HEK293 (cell line): ENCODE data around the gene CXXC5.
A peak's percentile ranks its signal among the peaks of the same experiment; 100 is the strongest.

ENCODE experiments used
- FEZF1 ChIP-seq: fragments of 450-650 bp; formaldehyde crosslinking; IDR thresholded peaks from 2 replicates; pipeline ENCODE4 v1.5.1; 2016; ENCODE audit warnings: missing biosample characterization, missing genetic modification characterization
- HIC1 ChIP-seq: fragments of 450-650 bp; formaldehyde crosslinking; IDR thresholded peaks from 2 replicates; pipeline ENCODE4 v1.5.1; 2016; ENCODE audit warnings: missing biosample characterization, missing genetic modification characterization
- HOXD13 ChIP-seq: sonication (generic); formaldehyde crosslinking; IDR thresholded peaks from 2 replicates; pipeline ENCODE4 v1.8.0; 2022; ENCODE audit warnings: missing genetic modification reagents, borderline replicate concordance
- KLF1 ChIP-seq: fragments of 450-650 bp; formaldehyde crosslinking; IDR thresholded peaks from 2 replicates; pipeline ENCODE4 v1.5.1; 2016; ENCODE audit warnings: missing biosample characterization, missing genetic modification characterization
- KLF16 ChIP-seq: fragments of 450-650 bp; formaldehyde crosslinking; IDR thresholded peaks from 2 replicates; pipeline ENCODE4 v1.5.1; 2017; ENCODE audit warnings: missing biosample characterization, missing genetic modification characterization
- KLF17 ChIP-seq: fragments of 450-650 bp; formaldehyde crosslinking; IDR thresholded peaks from 2 replicates; pipeline ENCODE4 v1.5.1; 2016; ENCODE audit warnings: missing biosample characterization, missing genetic modification characterization
- ZBTB6 ChIP-seq: fragments of 450-650 bp; formaldehyde crosslinking; IDR thresholded peaks from 2 replicates; pipeline ENCODE4 v1.5.1; 2017; ENCODE audit warnings: missing biosample characterization, missing genetic modification characterization
- ZFHX2 ChIP-seq: fragments of 450-650 bp; formaldehyde crosslinking; conservative IDR thresholded peaks from 2 replicates; pipeline ENCODE4 v1.5.1; 2016; ENCODE audit warnings: missing biosample characterization, missing genetic modification characterization
- ZFP69B ChIP-seq: fragments of 450-650 bp; formaldehyde crosslinking; IDR thresholded peaks from 2 replicates; pipeline ENCODE4 v1.5.1; 2016; ENCODE audit warnings: missing biosample characterization, missing genetic modification characterization
- ZIC2 ChIP-seq: fragments of 450-650 bp; formaldehyde crosslinking; IDR thresholded peaks from 2 replicates; pipeline ENCODE4 v1.5.1; 2016; ENCODE audit warnings: missing biosample characterization, missing genetic modification characterization
- ZNF10 ChIP-seq: fragments of 450-650 bp; formaldehyde crosslinking; IDR thresholded peaks from 2 replicates; pipeline ENCODE4 v1.5.1; 2017; ENCODE audit warnings: missing biosample characterization, missing genetic modification characterization
- ZNF239 ChIP-seq: fragments of 450-650 bp; formaldehyde crosslinking; IDR thresholded peaks from 2 replicates; pipeline ENCODE4 v1.5.1; 2016; ENCODE audit warnings: missing biosample characterization, missing genetic modification characterization
- ZNF292 ChIP-seq: fragments of 450-650 bp; formaldehyde crosslinking; IDR thresholded peaks from 2 replicates; pipeline ENCODE4 v1.5.1; 2016; ENCODE audit warnings: low read depth, missing biosample characterization, missing genetic modification characterization, borderline replicate concordance
- ZNF423 ChIP-seq: fragments of 450-650 bp; formaldehyde crosslinking; IDR thresholded peaks from 2 replicates; pipeline ENCODE4 v1.5.1; 2016; ENCODE audit warnings: missing biosample characterization, missing genetic modification characterization
- ZNF529 ChIP-seq: fragments of 450-650 bp; formaldehyde crosslinking; IDR thresholded peaks from 2 replicates; pipeline ENCODE4 v1.5.1; 2017; ENCODE audit warnings: missing genetic modification characterization, missing biosample characterization; ENCODE audit not compliant: insufficient replicate concordance
- ZNF600 ChIP-seq: fragments of 450-650 bp; formaldehyde crosslinking; IDR thresholded peaks from 2 replicates; pipeline ENCODE4 v1.5.1; 2016; ENCODE audit warnings: missing biosample characterization, missing genetic modification characterization
- ZNF624 ChIP-seq: fragments of 450-650 bp; formaldehyde crosslinking; IDR thresholded peaks from 2 replicates; pipeline ENCODE4 v1.5.1; 2017; ENCODE audit warnings: missing biosample characterization, missing genetic modification characterization
- ZNF707 ChIP-seq: fragments of 450-650 bp; formaldehyde crosslinking; IDR thresholded peaks from 2 replicates; pipeline ENCODE4 v1.5.1; 2016; ENCODE audit warnings: missing biosample characterization, missing genetic modification characterization
- ZNF768 ChIP-seq: fragments of 450-650 bp; formaldehyde crosslinking; IDR thresholded peaks from 2 replicates; pipeline ENCODE4 v1.5.1; 2018; ENCODE audit warnings: missing biosample characterization, mild to moderate bottlenecking, missing genetic modification characterization
- ZNF776 ChIP-seq: fragments of 450-650 bp; formaldehyde crosslinking; IDR thresholded peaks from 2 replicates; pipeline ENCODE4 v1.5.0; 2017; ENCODE audit warnings: missing biosample characterization, missing genetic modification characterization, borderline replicate concordance
- ZNF785 ChIP-seq: fragments of 450-650 bp; formaldehyde crosslinking; IDR thresholded peaks from 2 replicates; pipeline ENCODE4 v1.5.1; 2016; ENCODE audit warnings: missing biosample characterization, missing genetic modification characterization
- ZNF791 ChIP-seq: fragments of 450-650 bp; formaldehyde crosslinking; IDR thresholded peaks from 2 replicates; pipeline ENCODE4 v1.5.1; 2016; ENCODE audit warnings: missing biosample characterization, missing genetic modification characterization
- ZNF792 ChIP-seq: fragments of 450-650 bp; formaldehyde crosslinking; IDR thresholded peaks from 2 replicates; pipeline ENCODE4 v1.5.1; 2016; ENCODE audit warnings: missing biosample characterization, missing genetic modification characterization
- ZSCAN16 ChIP-seq: fragments of 450-650 bp; formaldehyde crosslinking; IDR thresholded peaks from 2 replicates; pipeline ENCODE4 v1.5.1; 2016; ENCODE audit warnings: missing biosample characterization, missing genetic modification characterization
- TF ChIP-seq, protein P1 (sequence below): fragments of 450-650 bp; formaldehyde crosslinking; IDR thresholded peaks from 2 replicates; pipeline ENCODE4 v1.5.1; 2017; ENCODE audit warnings: missing biosample characterization, mild to moderate bottlenecking, missing genetic modification characterization, moderate library complexity
- TF ChIP-seq, protein P2 (sequence below): fragments of 450-650 bp; formaldehyde crosslinking; IDR thresholded peaks from 2 replicates; pipeline ENCODE4 v1.5.1; 2017; ENCODE audit warnings: missing biosample characterization, missing genetic modification characterization
- TF ChIP-seq, protein P3 (sequence below): fragments of 450-650 bp; formaldehyde crosslinking; IDR thresholded peaks from 2 replicates; pipeline ENCODE4 v1.5.1; 2016; ENCODE audit warnings: missing biosample characterization, missing genetic modification characterization

Gene CXXC5

GRCh38 chr5:139678751-139679750 is 30.9 kb downstream of the CXXC5 start (continued):
- TF ChIP-seq ZBTB6 (tag by site-specific recombination) (peak; percentile 48; the same call in 1 of the 2 replicates), HIC1 (tag by site-specific recombination) (no peak), ZIC2 (no peak; the same call in 1 of the 2 replicates), ZNF292 (tag by site-specific recombination) (no peak), ZFHX2 (tag by site-specific recombination) (peak; percentile 94), ZNF10 (tag by site-specific recombination) (peak; percentile 63), FEZF1 (tag by site-specific recombination) (no peak), ZFP69B (tag by site-specific recombination) (0 out of 2 replicates have a peak, but pooled peaks have one; percentile 19), KLF1 (peak; percentile 78), ZNF624 (tag by site-specific recombination) (no peak), ZNF239 (tag by site-specific recombination) (peak; percentile 99), ZNF707 (tag by site-specific recombination) (no peak), ZNF776 (tag by site-specific recombination) (no peak), ZNF785 (tag by site-specific recombination) (no peak), ZNF529 (tag by site-specific recombination) (no peak), KLF17 (tag by site-specific recombination) (0 out of 2 replicates have a peak, but pooled peaks have one; percentile 1), ZNF423 (tag by site-specific recombination) (0 out of 2 replicates have a peak, but pooled peaks have one; percentile 32), ZNF600 (tag by site-specific recombination) (peak; percentile 48; the same call in 1 of the 2 replicates), ZNF792 (tag by site-specific recombination) (no peak), ZSCAN16 (tag by site-specific recombination) (no peak), ZNF791 (tag by site-specific recombination) (no peak), HOXD13 (CRISPR knock-in tag) (no peak), ZNF768 (tag by site-specific recombination) (no peak), KLF16 (tag by site-specific recombination) (no peak)
- TF ChIP-seq, protein P1, sequence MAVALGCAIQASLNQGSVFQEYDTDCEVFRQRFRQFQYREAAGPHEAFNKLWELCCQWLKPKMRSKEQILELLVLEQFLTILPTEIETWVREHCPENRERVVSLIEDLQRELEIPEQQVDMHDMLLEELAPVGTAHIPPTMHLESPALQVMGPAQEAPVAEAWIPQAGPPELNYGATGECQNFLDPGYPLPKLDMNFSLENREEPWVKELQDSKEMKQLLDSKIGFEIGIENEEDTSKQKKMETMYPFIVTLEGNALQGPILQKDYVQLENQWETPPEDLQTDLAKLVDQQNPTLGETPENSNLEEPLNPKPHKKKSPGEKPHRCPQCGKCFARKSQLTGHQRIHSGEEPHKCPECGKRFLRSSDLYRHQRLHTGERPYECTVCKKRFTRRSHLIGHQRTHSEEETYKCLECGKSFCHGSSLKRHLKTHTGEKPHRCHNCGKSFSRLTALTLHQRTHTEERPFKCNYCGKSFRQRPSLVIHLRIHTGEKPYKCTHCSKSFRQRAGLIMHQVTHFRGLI = no peak
- TF ChIP-seq, protein P2, sequence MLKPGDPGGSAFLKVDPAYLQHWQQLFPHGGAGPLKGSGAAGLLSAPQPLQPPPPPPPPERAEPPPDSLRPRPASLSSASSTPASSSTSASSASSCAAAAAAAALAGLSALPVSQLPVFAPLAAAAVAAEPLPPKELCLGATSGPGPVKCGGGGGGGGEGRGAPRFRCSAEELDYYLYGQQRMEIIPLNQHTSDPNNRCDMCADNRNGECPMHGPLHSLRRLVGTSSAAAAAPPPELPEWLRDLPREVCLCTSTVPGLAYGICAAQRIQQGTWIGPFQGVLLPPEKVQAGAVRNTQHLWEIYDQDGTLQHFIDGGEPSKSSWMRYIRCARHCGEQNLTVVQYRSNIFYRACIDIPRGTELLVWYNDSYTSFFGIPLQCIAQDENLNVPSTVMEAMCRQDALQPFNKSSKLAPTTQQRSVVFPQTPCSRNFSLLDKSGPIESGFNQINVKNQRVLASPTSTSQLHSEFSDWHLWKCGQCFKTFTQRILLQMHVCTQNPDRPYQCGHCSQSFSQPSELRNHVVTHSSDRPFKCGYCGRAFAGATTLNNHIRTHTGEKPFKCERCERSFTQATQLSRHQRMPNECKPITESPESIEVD = no peak
- TF ChIP-seq, protein P3, sequence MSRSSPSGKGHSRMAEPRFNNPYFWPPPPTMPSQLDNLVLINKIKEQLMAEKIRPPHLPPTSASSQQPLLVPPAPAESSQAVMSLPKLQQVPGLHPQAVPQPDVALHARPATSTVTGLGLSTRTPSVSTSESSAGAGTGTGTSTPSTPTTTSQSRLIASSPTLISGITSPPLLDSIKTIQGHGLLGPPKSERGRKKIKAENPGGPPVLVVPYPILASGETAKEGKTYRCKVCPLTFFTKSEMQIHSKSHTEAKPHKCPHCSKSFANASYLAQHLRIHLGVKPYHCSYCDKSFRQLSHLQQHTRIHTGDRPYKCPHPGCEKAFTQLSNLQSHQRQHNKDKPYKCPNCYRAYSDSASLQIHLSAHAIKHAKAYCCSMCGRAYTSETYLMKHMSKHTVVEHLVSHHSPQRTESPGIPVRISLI (tag by site-specific recombination) = no peak
